IMR-90 (cell line): Measurements from ENCODE around the gene ALOX12B. TPM values are rescaled to one million over a fixed set of nuclear protein-coding genes. Genes with fewer than 3 reads are reported as not detected.

ENCODE experiments used
- ATAC-seq: fragments of 200-7000 bp; cut with Tn5 transposase; 2 replicates; pipeline ENCODE4 v1.9.1; 2020; ENCODE audit warnings: low read depth, mild to moderate bottlenecking, moderate library complexity
- BruUV-seq: library from RNA; stranded (reverse); fragments of 400-500 nt; replicated peaks from 2 replicates; lab custom pipeline; 2021; lab: Mats Ljungman, UMichigan
- CTCF ChIA-PET: fragments of 300-600 bp; formaldehyde crosslinking; extraction: SDS; loops from one replicate; lab custom pipeline; 2021; ENCODE audit warnings: antibody characterized with exemption; lab: Yijun Ruan, JAX
- POLR2A ChIA-PET: fragments of 300-600 bp; sonication (Branson Sonifier 250); formaldehyde crosslinking; loops from one replicate; lab custom pipeline; 2022; ENCODE audit warnings: antibody characterized with exemption; ENCODE audit not compliant: unreplicated experiment; lab: Charles Lee
- DNase-seq: peaks from one replicate; pipeline ENCODE4 v3.0.0; 2013
- H2AFZ ChIP-seq: replicated peaks from 2 replicates; pipeline ENCODE3; 2013; ENCODE audit warnings: low read length, mild to moderate bottlenecking; ENCODE audit not compliant: poor library complexity
- H2AK5ac ChIP-seq: 2 replicates; pipeline ENCODE4 v1.6.1; 2013; ENCODE audit warnings: low read depth, low read length, inconsistent platforms
- H2AK9ac ChIP-seq: replicated peaks from 2 replicates; pipeline ENCODE3; 2013; ENCODE audit warnings: mild to moderate bottlenecking, low read depth, low read length, moderate library complexity; ENCODE audit not compliant: poor library complexity
- H2BK120ac ChIP-seq: 2 replicates; pipeline ENCODE4 v1.6.1; 2013; ENCODE audit warnings: low read depth, low read length, inconsistent platforms
- H2BK15ac ChIP-seq: 3 replicates; pipeline ENCODE4 v1.6.1; 2013; ENCODE audit warnings: low read depth, low read length, inconsistent platforms
- H2BK20ac ChIP-seq: 2 replicates; pipeline ENCODE4 v1.6.1; 2013; ENCODE audit warnings: low read depth, mild to moderate bottlenecking, inconsistent platforms, low read length, moderate library complexity
- H2BK5ac ChIP-seq: 2 replicates; pipeline ENCODE4 v1.6.1; 2013; ENCODE audit warnings: mild to moderate bottlenecking, low read depth, low read length, inconsistent platforms; ENCODE audit not compliant: poor library complexity, severe bottlenecking
- H3K14ac ChIP-seq: replicated peaks from 2 replicates; pipeline ENCODE4 v1.6.1; 2013; ENCODE audit warnings: low read depth, low read length, inconsistent platforms
- H3K18ac ChIP-seq: 2 replicates; pipeline ENCODE4 v1.6.1; 2013; ENCODE audit warnings: low read depth, low read length, control low read depth
- H3K23ac ChIP-seq: 2 replicates; pipeline ENCODE4 v1.6.1; 2013; ENCODE audit warnings: low read depth, low read length, inconsistent platforms
- H3K27ac ChIP-seq: 2 replicates; pipeline ENCODE4 v1.5.1; 2013; ENCODE audit warnings: mild to moderate bottlenecking, control low read depth, low read length; ENCODE audit not compliant: insufficient read depth
- H3K27me3 ChIP-seq: 2 replicates; pipeline ENCODE4 v1.6.1; 2013; ENCODE audit warnings: low read length; ENCODE audit not compliant: control insufficient read depth, insufficient read depth
- H3K36me3 ChIP-seq: 2 replicates; pipeline ENCODE4 v1.6.1; 2013; ENCODE audit warnings: low read length, mixed read lengths; ENCODE audit not compliant: control insufficient read depth, insufficient read depth
- H3K4ac ChIP-seq: 2 replicates; pipeline ENCODE4 v1.6.1; 2013; ENCODE audit warnings: low read depth, low read length, inconsistent platforms
- H3K4me1 ChIP-seq: 2 replicates; pipeline ENCODE4 v1.6.1; 2013; ENCODE audit warnings: low read length, mixed read lengths; ENCODE audit not compliant: control insufficient read depth, insufficient read depth
- H3K4me2 ChIP-seq: 2 replicates; pipeline ENCODE4 v1.6.1; 2013; ENCODE audit warnings: low read depth, mild to moderate bottlenecking, control low read depth, low read length, moderate library complexity
- H3K4me3 ChIP-seq: 2 replicates; pipeline ENCODE4 v1.5.1; 2013; ENCODE audit warnings: low read depth, mild to moderate bottlenecking, control low read depth, low read length, moderate library complexity; ENCODE audit not compliant: insufficient read depth
- H3K56ac ChIP-seq: 2 replicates; pipeline ENCODE4 v1.6.1; 2013; ENCODE audit warnings: low read length, inconsistent platforms; ENCODE audit not compliant: insufficient read depth; ENCODE audit errors: extremely low read depth
- H3K79me1 ChIP-seq, 2 experiments: 2 replicates each; pipeline ENCODE4 v1.6.1; 2013; ENCODE audit warnings: low read length in 2 of 2, inconsistent platforms in 1 of 2, low read depth in 1 of 2
- H3K9ac ChIP-seq: 2 replicates; pipeline ENCODE4 v1.6.1; 2013; ENCODE audit warnings: low read depth, low read length, control low read depth
- H3K9me1 ChIP-seq: 2 replicates; pipeline ENCODE4 v1.6.1; 2013; ENCODE audit warnings: low read length, inconsistent platforms; ENCODE audit not compliant: insufficient read depth
- H3K9me3 ChIP-seq: 2 replicates; pipeline ENCODE4 v1.6.1; 2013; ENCODE audit warnings: low read length; ENCODE audit not compliant: control insufficient read depth, insufficient read depth
- H4K20me1 ChIP-seq: 2 replicates; pipeline ENCODE4 v1.6.1; 2013; ENCODE audit warnings: low read length, inconsistent platforms; ENCODE audit not compliant: insufficient read depth
- H4K5ac ChIP-seq: 2 replicates; pipeline ENCODE4 v1.6.1; 2013; ENCODE audit warnings: mild to moderate bottlenecking, low read depth, low read length, control low read depth
- H4K8ac ChIP-seq, 2 experiments: 2 replicates each; pipeline ENCODE4 v1.6.1; 2013; ENCODE audit warnings: low read depth in 2 of 2, low read length in 2 of 2, control low read depth in 1 of 2, inconsistent platforms in 1 of 2
- H4K91ac ChIP-seq: 2 replicates; pipeline ENCODE4 v1.6.1; 2013; ENCODE audit warnings: low read depth, low read length, inconsistent platforms; ENCODE audit not compliant: insufficient read depth
- MXI1 ChIP-seq: IDR thresholded peaks from 2 replicates; pipeline ENCODE4 v1.6.1; 2012; ENCODE audit warnings: low read depth, mild to moderate bottlenecking, low read length, moderate library complexity, borderline replicate concordance
- NFE2L2 ChIP-seq: fragments of 150-350 bp; IDR thresholded peaks from 2 replicates; pipeline ENCODE4 v1.6.1; 2016; ENCODE audit warnings: low read depth, mild to moderate bottlenecking, low read length
- RFX5 ChIP-seq: IDR thresholded peaks from 2 replicates; pipeline ENCODE4 v1.8.0; 2012; ENCODE audit warnings: low read depth, mild to moderate bottlenecking, low read length, moderate library complexity
- WGBS, 2 experiments: methylation state at CpG; one replicate each; pipeline versions ENCODE4 v1.1.5 to v1.1.7; 2013; ENCODE audit warnings: missing lambda C conversion rate in 2 of 2; ENCODE audit not compliant: insufficient read length in 1 of 2; ENCODE audit errors: extremely low coverage in 2 of 2; 5-methylcytosine and 5-hydroxymethylcytosine counted together
- dilution Hi-C: fragments of 300-500 bp; cut with HindIII; formaldehyde crosslinking; loops from one replicate; pipeline ENCODE4 v1.14.3; 2018; ENCODE audit warnings: low sequenced_read_pairs; ENCODE audit not compliant: unreplicated experiment
- in situ Hi-C: fragments of 300-500 bp; cut with MboI; formaldehyde crosslinking; loops from 3 replicates; pipeline ENCODE4 v1.14.3; 2019; ENCODE audit warnings: low sequenced_read_pairs, inconsistent platforms, mixed read lengths
- intact Hi-C: fragments of 100-400 bp; cut with micrococcal nuclease; formaldehyde crosslinking; loops from 2 replicates; pipeline ENCODE4 v1.10.0; 2022
- polyA plus RNA-seq, 3 experiments: library from polyadenylated mRNA; depleted of rRNA; stranded (reverse); fragments of >200 nt; gene quantifications; 2 replicates each; pipeline ENCODE4 v1.2.3, GENCODE V29; 2012; ENCODE audit warnings: low replicate concordance in 1 of 3
- total RNA-seq: library from RNA; depleted of rRNA; stranded (reverse); fragments of >200 nt; gene quantifications from 2 replicates; pipeline ENCODE4 v1.2.3, GENCODE V29; 2012
- TF ChIP-seq, protein P1 (sequence below): conservative IDR thresholded peaks from 2 replicates; pipeline ENCODE4 v1.5.1; 2012; ENCODE audit warnings: mild to moderate bottlenecking, low read depth, low read length, improper control_type of control experiment
- TF ChIP-seq, protein P2 (sequence below): fragments of 150-350 bp; IDR thresholded peaks from 2 replicates; pipeline ENCODE4 v1.6.1; 2017; ENCODE audit warnings: mild to moderate bottlenecking, antibody characterized with exemption, low read length, low read depth

The ALOX12B gene
- total and polyA plus RNA-seq, 2 of the 4 experiments (the other 2 are of a cell fraction) = not detected

DNA sequence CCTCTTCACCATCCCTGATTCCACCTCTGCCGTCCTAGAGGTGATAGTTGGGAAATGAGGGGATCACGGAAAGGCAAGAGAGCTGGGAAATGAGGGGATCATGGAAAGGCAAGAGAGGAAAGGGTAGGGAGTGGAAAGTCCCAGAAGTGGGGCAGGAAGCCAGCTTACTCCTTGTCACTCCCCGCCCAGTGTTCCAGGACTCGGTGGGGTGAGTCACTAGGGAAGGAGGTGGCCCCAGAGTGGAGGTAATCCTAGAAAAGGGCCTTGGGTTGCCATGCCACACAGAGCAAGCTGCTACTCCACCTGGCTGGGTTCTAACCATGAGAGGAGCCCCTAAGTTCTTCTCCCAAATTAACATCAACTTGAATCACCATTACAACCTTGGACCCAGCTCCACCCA lies 16.0 kb upstream of the ALOX12B start:
- Histone ChIP-seq H3K36me3 (no peaks in the 10 kb centered on the region), H3K4ac (no peak overlapping the region), H3K9me3 (no peaks in the 10 kb centered on the region), H2AK5ac (no peak overlapping the region), H4K20me1 (no peaks in the 10 kb centered on the region), H3K14ac (no peak overlapping the region), H2BK120ac (no peak overlapping the region), H3K27ac (no peak overlapping the region), H2BK15ac (no peak overlapping the region), H3K56ac (no peak overlapping the region), H3K23ac (no peak overlapping the region), H3K27me3 (peaks cover 34% of the 10 kb centered on the region), H2BK5ac (no peak overlapping the region), H2AFZ (peak overlapping the region; percentile 3), H3K4me2 (no peak overlapping the region), H4K91ac (no peak overlapping the region), H3K9me1 (no peaks in the 10 kb centered on the region), H4K5ac (no peak overlapping the region), H3K4me1 (peaks cover 2% of the 10 kb centered on the region; the same call in 1 of the 2 replicates), H3K18ac (no peak overlapping the region), H3K4me3 (no peak overlapping the region), H3K9ac (no peak overlapping the region), H3K79me1 (no peaks in the 10 kb centered on the region), H2BK20ac (no peak overlapping the region), H4K8ac (no peak overlapping the region), H2AK9ac (no peak overlapping the region)
- no peak for DNase-seq
- no peak for ATAC-seq
- dilution Hi-C loops (loop anchor here (25.0 kb wide), 1 partner anchor 134 kb away; the partner anchor contains the start of genes CTC1 and PFAS), in situ Hi-C loops (no loop called here), intact Hi-C loops (no loop called here)
- POLR2A ChIA-PET = no interaction called here
- TF ChIP-seq, protein P1, sequence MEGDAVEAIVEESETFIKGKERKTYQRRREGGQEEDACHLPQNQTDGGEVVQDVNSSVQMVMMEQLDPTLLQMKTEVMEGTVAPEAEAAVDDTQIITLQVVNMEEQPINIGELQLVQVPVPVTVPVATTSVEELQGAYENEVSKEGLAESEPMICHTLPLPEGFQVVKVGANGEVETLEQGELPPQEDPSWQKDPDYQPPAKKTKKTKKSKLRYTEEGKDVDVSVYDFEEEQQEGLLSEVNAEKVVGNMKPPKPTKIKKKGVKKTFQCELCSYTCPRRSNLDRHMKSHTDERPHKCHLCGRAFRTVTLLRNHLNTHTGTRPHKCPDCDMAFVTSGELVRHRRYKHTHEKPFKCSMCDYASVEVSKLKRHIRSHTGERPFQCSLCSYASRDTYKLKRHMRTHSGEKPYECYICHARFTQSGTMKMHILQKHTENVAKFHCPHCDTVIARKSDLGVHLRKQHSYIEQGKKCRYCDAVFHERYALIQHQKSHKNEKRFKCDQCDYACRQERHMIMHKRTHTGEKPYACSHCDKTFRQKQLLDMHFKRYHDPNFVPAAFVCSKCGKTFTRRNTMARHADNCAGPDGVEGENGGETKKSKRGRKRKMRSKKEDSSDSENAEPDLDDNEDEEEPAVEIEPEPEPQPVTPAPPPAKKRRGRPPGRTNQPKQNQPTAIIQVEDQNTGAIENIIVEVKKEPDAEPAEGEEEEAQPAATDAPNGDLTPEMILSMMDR = no peak
- TF ChIP-seq NFE2L2 (no peak), MXI1 (no peak), RFX5 (no peak)
- TF ChIP-seq, protein P2, sequence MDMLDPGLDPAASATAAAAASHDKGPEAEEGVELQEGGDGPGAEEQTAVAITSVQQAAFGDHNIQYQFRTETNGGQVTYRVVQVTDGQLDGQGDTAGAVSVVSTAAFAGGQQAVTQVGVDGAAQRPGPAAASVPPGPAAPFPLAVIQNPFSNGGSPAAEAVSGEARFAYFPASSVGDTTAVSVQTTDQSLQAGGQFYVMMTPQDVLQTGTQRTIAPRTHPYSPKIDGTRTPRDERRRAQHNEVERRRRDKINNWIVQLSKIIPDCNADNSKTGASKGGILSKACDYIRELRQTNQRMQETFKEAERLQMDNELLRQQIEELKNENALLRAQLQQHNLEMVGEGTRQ = no peak
- WGBS, 2 experiments = no CpG with 5 or more reads among the region's 4 CpGs
- CTCF ChIA-PET = interaction anchor here (1.6 kb wide), 1 partner anchor 16 kb away, joined by 7 read pairs; no protein-coding TSS in a partner anchor
- no TSS peak for BruUV-seq
